Suprapubic skin (tissue), 4 donors: Measurements from ENCODE around the gene OSBPL2.

Experiments used
- POLR2A ChIP-seq, 2 donors: fragments of 450-650 bp; IDR thresholded peaks; one replicate each; pipeline ENCODE4 v1.6.1; 2017; ENCODE audit warnings: antibody characterized with exemption in 2 of 2, mild to moderate bottlenecking in 2 of 2, moderate library complexity in 2 of 2
- POLR2AphosphoS5 ChIP-seq, 3 donors: sonication (generic); formaldehyde crosslinking; IDR thresholded peaks; one replicate each; pipeline ENCODE4 v1.6.1; 2017; ENCODE audit warnings: antibody characterized with exemption in 3 of 3
- TF ChIP-seq, protein P1 (sequence below), 2 donors: fragments of 200-600 bp in 1 of 2; fragments of 450-650 bp in 1 of 2; sonication (generic) in 1 of 2; IDR thresholded peaks; one replicate each; pipeline ENCODE4 v1.5.1; 2016 to 2019; ENCODE audit warnings: antibody characterized with exemption in 2 of 2, mild to moderate bottlenecking in 1 of 2, moderate library complexity in 1 of 2

- TF ChIP-seq, protein P1, sequence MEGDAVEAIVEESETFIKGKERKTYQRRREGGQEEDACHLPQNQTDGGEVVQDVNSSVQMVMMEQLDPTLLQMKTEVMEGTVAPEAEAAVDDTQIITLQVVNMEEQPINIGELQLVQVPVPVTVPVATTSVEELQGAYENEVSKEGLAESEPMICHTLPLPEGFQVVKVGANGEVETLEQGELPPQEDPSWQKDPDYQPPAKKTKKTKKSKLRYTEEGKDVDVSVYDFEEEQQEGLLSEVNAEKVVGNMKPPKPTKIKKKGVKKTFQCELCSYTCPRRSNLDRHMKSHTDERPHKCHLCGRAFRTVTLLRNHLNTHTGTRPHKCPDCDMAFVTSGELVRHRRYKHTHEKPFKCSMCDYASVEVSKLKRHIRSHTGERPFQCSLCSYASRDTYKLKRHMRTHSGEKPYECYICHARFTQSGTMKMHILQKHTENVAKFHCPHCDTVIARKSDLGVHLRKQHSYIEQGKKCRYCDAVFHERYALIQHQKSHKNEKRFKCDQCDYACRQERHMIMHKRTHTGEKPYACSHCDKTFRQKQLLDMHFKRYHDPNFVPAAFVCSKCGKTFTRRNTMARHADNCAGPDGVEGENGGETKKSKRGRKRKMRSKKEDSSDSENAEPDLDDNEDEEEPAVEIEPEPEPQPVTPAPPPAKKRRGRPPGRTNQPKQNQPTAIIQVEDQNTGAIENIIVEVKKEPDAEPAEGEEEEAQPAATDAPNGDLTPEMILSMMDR (IDR thresholded peaks at IDR 0.05), result no peak
- TF ChIP-seq POLR2A (IDR thresholded peaks at IDR 0.05) (no peak), POLR2AphosphoS5 (IDR thresholded peaks at IDR 0.05) (no peak)
These were observed 4.6 kb upstream of the OSBPL2 start for GRCh38 chr20:62233684-62234083.
